Retinal pigment epithelial cell (primary cell): Measurements from ENCODE around the gene PTPRA.
"Not testable (repeated sequence)": the region's sequence is repeated elsewhere in the genome, so short reads cannot be mapped to it uniquely, and the experiment has no call there.

Experiments
- DNase-seq: peaks from one replicate; pipeline ENCODE4 v3.0.0-alpha.2; 2010; ENCODE audit warnings: low read depth
- H3K4me3 ChIP-seq: 2 replicates; pipeline ENCODE4 v1.5.1; 2011; ENCODE audit warnings: mild to moderate bottlenecking, low read length, control low read depth, moderate library complexity
- CTCF ChIP-seq: conservative IDR thresholded peaks from 2 replicates; pipeline ENCODE4 v1.5.1; 2011; ENCODE audit warnings: low read depth, low read length, control low read depth, inconsistent platforms

PTPRA gene

DNA sequence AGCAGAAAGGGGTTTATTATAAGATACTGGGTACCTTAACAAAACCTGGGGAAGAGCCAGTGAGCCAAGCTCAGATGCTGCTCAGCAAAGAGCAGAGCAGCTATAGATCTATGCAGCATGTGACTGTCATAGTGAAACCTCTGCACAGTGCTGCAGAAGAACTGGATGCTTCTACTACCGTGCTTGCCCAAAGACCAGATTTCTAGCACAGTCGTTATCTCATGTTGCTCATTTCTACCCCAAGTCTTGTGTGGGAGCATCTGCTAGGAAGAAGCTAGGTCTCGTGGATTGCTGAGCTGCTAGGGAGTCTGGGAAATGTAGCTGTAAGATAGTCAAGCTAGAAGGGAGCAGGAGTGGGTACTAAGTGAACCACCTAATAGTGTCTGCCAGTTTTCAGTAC is 138.5 kb downstream of the PTPRA start:
- no peak overlapping the region for H3K4me3 ChIP-seq
- DNase-seq: no peak
- no peak for TF ChIP-seq CTCF

DNA sequence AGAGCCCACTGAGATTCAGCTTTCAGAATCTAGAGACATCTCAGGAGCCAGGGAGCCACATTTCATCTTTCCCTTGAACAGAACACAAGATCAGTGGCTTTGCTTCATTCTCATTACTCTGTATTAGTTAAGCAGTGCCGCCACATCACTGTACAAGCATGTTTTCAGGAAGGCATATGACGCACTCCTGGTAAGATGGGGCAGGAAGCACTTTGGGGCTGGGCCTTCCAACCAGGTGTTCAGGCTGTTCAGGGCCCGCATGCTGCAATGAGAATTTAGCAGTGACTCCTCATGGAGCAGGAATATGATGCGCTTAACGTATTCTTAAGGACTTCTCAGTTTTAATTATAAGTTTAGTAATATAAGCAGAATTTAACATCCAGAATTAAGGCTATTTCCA is 140.5 kb downstream of the PTPRA start:
- H3K4me3 ChIP-seq: no peak overlapping the region
- no peak for TF ChIP-seq CTCF
- DNase-seq: no peak

DNA sequence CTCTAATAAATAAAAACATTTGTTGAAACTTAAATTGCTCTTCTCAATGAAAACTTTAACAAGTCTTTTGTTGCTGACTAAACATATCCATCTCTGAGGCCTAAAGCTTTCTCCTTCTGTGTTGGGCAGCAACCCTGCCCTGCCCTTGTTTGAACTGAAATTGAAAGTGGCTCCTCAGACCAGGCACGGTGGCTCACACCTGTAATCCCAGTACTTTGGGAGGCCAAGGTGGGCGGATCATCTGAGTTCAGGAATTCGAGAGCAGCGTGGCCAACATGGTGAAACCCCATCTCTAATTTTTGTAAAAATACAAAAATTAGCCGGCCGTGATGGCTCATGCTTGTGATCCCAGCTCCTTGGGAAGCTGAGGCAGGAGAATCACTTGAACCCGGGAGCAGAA is 140.9 kb downstream of the PTPRA start:
- no peak for DNase-seq
- no peak overlapping the region for H3K4me3 ChIP-seq
- no peak for TF ChIP-seq CTCF

DNA sequence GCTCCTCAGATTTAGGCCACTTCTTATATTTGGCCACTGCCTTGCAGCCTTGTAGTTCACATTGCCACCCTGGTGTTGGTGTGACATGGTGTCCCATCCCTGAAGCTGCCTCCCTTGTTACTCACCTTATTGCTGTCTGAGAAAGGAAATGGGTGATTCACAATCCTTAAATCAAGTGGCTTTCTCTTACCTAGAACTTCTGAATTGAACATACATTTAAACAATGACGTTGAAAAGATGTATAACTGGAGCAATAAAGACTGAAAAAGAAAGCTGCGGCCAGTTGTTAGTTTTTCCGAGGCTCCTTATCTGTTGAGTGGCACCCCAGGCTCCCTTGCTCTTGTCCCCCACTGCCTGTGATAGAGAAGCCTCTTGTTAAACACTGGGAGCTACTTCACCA is 141.4 kb downstream of the PTPRA start:
- DNase-seq: no peak
- TF ChIP-seq CTCF: no peak
- H3K4me3 ChIP-seq: no peak overlapping the region

DNA sequence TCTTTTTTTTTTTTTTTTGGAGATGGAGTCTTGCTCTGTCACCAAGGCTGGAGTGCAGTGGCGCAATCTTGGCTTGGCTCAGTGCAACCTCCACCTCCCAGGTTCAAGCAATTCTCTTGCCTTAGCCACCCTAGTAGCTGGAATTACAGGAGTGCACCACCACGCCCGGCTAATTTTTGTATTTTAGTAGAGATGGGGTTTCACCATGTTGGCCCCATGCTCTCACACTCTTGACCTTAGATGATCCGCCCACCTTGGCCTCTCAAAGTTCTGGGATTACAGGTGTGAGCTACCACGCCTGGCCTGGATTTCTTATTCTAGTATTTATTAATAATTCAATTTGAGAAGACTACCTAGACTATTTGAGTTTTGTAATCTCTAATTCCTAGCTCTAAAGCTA is 142.0 kb downstream of the PTPRA start:
- not testable (repeated sequence) for DNase-seq, H3K4me3 ChIP-seq

DNA sequence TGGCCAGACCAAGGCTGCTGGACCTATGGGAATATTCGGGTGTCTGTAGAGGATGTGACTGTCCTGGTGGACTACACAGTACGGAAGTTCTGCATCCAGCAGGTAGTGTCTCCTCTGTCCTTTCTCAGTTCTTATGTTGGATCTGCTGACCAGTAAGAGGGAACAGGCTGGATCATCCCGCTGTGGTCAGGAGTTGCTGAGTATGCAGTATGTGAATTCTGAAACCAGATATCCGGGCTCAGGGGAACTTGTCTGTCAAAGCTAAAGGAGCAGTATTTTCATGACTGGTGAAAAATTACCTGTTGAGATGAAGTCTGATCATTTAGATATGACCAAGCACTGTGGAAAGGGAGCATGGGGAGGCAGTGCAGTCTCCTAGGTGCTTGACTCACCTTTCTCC is 148.0 kb downstream of the PTPRA start:
- DNase-seq: no peak
- H3K4me3 ChIP-seq: no peak overlapping the region
- no peak for TF ChIP-seq CTCF

DNA sequence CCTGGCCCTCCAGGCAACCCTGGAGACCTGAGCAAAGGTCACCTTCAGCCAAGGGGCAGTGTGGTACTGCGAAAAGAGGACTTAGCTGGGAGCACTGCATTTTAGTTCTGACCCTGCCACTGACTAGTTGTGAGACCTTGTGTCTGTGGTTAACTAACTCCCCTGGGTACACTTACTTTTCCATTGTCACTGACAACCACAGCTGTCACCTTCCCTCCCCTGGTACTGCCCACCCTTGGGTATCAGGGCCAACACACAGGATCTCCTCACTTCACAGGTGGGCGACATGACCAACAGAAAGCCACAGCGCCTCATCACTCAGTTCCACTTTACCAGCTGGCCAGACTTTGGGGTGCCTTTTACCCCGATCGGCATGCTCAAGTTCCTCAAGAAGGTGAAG is 148.5 kb downstream of the PTPRA start:
- no peak for TF ChIP-seq CTCF
- no peak for DNase-seq
- no peak overlapping the region for H3K4me3 ChIP-seq

- not testable (repeated sequence) for DNase-seq, H3K4me3 ChIP-seq
Measured at GRCh38 chr20:3022559-3023490, 149.5 kb downstream of the PTPRA start.
